ENCODE measurements around the gene OR6J1.
"Not testable (repeated sequence)": the region's sequence is repeated elsewhere in the genome, so short reads cannot be mapped to it uniquely, and the experiment has no call there.

The OR6J1 gene

GRCh38 chr14:22640192-22640591 is 4.0 kb downstream of the OR6J1 start:
- Histone ChIP-seq H3K4me1 (ENCODE audit: control insufficient read depth in 2 of 2, insufficient read depth in 1 of 2, low read depth in 1 of 2, low read length in 2 of 2) (no peaks in the 10 kb centered on the region), H2BK12ac (ENCODE audit: low read length) (no peak overlapping the region), H3K27me3 (ENCODE audit: control insufficient read depth in 3 of 3, insufficient read depth in 3 of 3, low read depth in 1 of 3, low read length in 3 of 3) (peaks cover 0 to 2% (median 0%) of the 10 kb centered on the region in 3 experiments), H2AK5ac (ENCODE audit: low read depth, low read length) (no peak overlapping the region), H2BK120ac (ENCODE audit: low read depth, low read length) (no peak overlapping the region), H3K4ac (ENCODE audit: low read length) (no peak overlapping the region), H3K36me3 (replicated peaks in 1 of 2; ENCODE audit: control insufficient read depth in 2 of 2, insufficient read depth in 2 of 2, low read length in 2 of 2) (no peaks in the 10 kb centered on the region), H4K91ac (ENCODE audit: low read depth, low read length, poor library complexity) (no peak overlapping the region), H3K14ac (ENCODE audit: low read length) (no peak overlapping the region), H2BK15ac (ENCODE audit: low read length) (no peak overlapping the region), H2AFZ (ENCODE audit: low read length) (no peak overlapping the region), H2BK5ac (ENCODE audit: low read length) (no peak overlapping the region), H3K4me2 (ENCODE audit: insufficient read depth, low read length, poor library complexity, severe bottlenecking) (no peak overlapping the region), H3K4me3 (ENCODE audit: low read length in 2 of 2) (no peak overlapping the region), H3K23ac (ENCODE audit: low read depth, low read length, poor library complexity) (no peak overlapping the region), H3K79me1 (ENCODE audit: low read depth, low read length) (no peaks in the 10 kb centered on the region), H4K8ac (ENCODE audit: low read depth, low read length) (no peak overlapping the region), H3K27ac (replicated peaks; ENCODE audit: low read length) (no peak overlapping the region), H3K9ac (ENCODE audit: low read depth, low read length, poor library complexity) (no peak overlapping the region), H3K18ac (ENCODE audit: low read length) (no peak overlapping the region), H3K9me3 (replicated peaks in 1 of 2; ENCODE audit: control insufficient read depth in 2 of 2, insufficient read depth in 1 of 2, low read depth in 1 of 2, low read length in 2 of 2) (no peaks in the 10 kb centered on the region)
- DNase-seq (ENCODE audit: low spot score) = no peak

- not testable (repeated sequence) for H3K14ac ChIP-seq (ENCODE audit: low read length); H3K9ac ChIP-seq (ENCODE audit: low read depth, low read length, poor library complexity); H2BK120ac ChIP-seq (ENCODE audit: low read depth, low read length); H3K36me3 ChIP-seq (replicated peaks in 1 of 2; ENCODE audit: control insufficient read depth in 2 of 2, insufficient read depth in 2 of 2, low read length in 2 of 2); H4K91ac ChIP-seq (ENCODE audit: low read depth, low read length, poor library complexity); H3K9me3 ChIP-seq (replicated peaks in 1 of 2; ENCODE audit: control insufficient read depth in 2 of 2, insufficient read depth in 1 of 2, low read depth in 1 of 2, low read length in 2 of 2); H3K18ac ChIP-seq (ENCODE audit: low read length); H4K8ac ChIP-seq (ENCODE audit: low read depth, low read length); H3K4me3 ChIP-seq (ENCODE audit: low read length in 2 of 2); DNase-seq (ENCODE audit: low spot score); H2BK5ac ChIP-seq (ENCODE audit: low read length); H2AK5ac ChIP-seq (ENCODE audit: low read depth, low read length); H2BK12ac ChIP-seq (ENCODE audit: low read length); H3K23ac ChIP-seq (ENCODE audit: low read depth, low read length, poor library complexity); H2BK15ac ChIP-seq (ENCODE audit: low read length); H2AFZ ChIP-seq (ENCODE audit: low read length); H3K79me1 ChIP-seq (ENCODE audit: low read depth, low read length); H3K4me2 ChIP-seq (ENCODE audit: insufficient read depth, low read length, poor library complexity, severe bottlenecking); H3K4me1 ChIP-seq (ENCODE audit: control insufficient read depth in 2 of 2, insufficient read depth in 1 of 2, low read depth in 1 of 2, low read length in 2 of 2); H3K27ac ChIP-seq (replicated peaks; ENCODE audit: low read length); H3K4ac ChIP-seq (ENCODE audit: low read length); H3K27me3 ChIP-seq (ENCODE audit: control insufficient read depth in 3 of 3, insufficient read depth in 3 of 3, low read depth in 1 of 3, low read length in 3 of 3)
- WGBS, 2 donors (ENCODE audit: extremely low coverage in 2 of 2, insufficient read length in 2 of 2, insufficient replicate concordance in 1 of 2) = no CpG with 5 or more reads among the region's 1 CpG
Observed at GRCh38 chr14:22635980-22636379, 8.2 kb downstream of the OR6J1 start.

GRCh38 chr14:22634233-22634900 is 9.8 kb downstream of the OR6J1 start:
- no peak for DNase-seq (ENCODE audit: low spot score)
- Histone ChIP-seq H3K9me3 (replicated peaks in 1 of 2; ENCODE audit: control insufficient read depth in 2 of 2, insufficient read depth in 1 of 2, low read depth in 1 of 2, low read length in 2 of 2) (no peaks in the 10 kb centered on the region), H2AFZ (ENCODE audit: low read length) (no peak overlapping the region), H3K4me1 (ENCODE audit: control insufficient read depth in 2 of 2, insufficient read depth in 1 of 2, low read depth in 1 of 2, low read length in 2 of 2) (no peaks in the 10 kb centered on the region), H3K27me3 (ENCODE audit: control insufficient read depth in 3 of 3, insufficient read depth in 3 of 3, low read depth in 1 of 3, low read length in 3 of 3) (no peaks in the 10 kb centered on the region), H3K23ac (ENCODE audit: low read depth, low read length, poor library complexity) (no peak overlapping the region), H3K79me1 (ENCODE audit: low read depth, low read length) (no peaks in the 10 kb centered on the region), H2AK5ac (ENCODE audit: low read depth, low read length) (no peak overlapping the region), H2BK12ac (ENCODE audit: low read length) (no peak overlapping the region), H3K27ac (replicated peaks; ENCODE audit: low read length) (no peak overlapping the region), H2BK120ac (ENCODE audit: low read depth, low read length) (no peak overlapping the region), H3K18ac (ENCODE audit: low read length) (no peak overlapping the region), H2BK15ac (ENCODE audit: low read length) (no peak overlapping the region), H3K9ac (ENCODE audit: low read depth, low read length, poor library complexity) (no peak overlapping the region), H3K36me3 (replicated peaks in 1 of 2; ENCODE audit: control insufficient read depth in 2 of 2, insufficient read depth in 2 of 2, low read length in 2 of 2) (no peaks in the 10 kb centered on the region), H3K4ac (ENCODE audit: low read length) (no peak overlapping the region), H4K8ac (ENCODE audit: low read depth, low read length) (no peak overlapping the region), H3K14ac (ENCODE audit: low read length) (no peak overlapping the region), H4K91ac (ENCODE audit: low read depth, low read length, poor library complexity) (no peak overlapping the region), H3K4me3 (ENCODE audit: low read length in 2 of 2) (no peak overlapping the region), H2BK5ac (ENCODE audit: low read length) (no peak overlapping the region), H3K4me2 (ENCODE audit: insufficient read depth, low read length, poor library complexity, severe bottlenecking) (no peak overlapping the region)
- no CpG with 5 or more reads among the region's 8 CpGs for WGBS, 2 donors (ENCODE audit: extremely low coverage in 2 of 2, insufficient read length in 2 of 2, insufficient replicate concordance in 1 of 2)

- Histone ChIP-seq H4K91ac (ENCODE audit: low read depth, low read length, poor library complexity) (no peak overlapping the region), H3K9ac (ENCODE audit: low read depth, low read length, poor library complexity) (no peak overlapping the region), H3K4me2 (ENCODE audit: insufficient read depth, low read length, poor library complexity, severe bottlenecking) (no peak overlapping the region), H3K79me1 (ENCODE audit: low read depth, low read length) (no peaks in the 10 kb centered on the region), H3K14ac (ENCODE audit: low read length) (no peak overlapping the region), H3K4me1 (ENCODE audit: control insufficient read depth in 2 of 2, insufficient read depth in 1 of 2, low read depth in 1 of 2, low read length in 2 of 2) (no peaks in the 10 kb centered on the region), H4K8ac (ENCODE audit: low read depth, low read length) (no peak overlapping the region), H2BK5ac (ENCODE audit: low read length) (no peak overlapping the region), H3K27ac (replicated peaks; ENCODE audit: low read length) (no peak overlapping the region), H2BK15ac (ENCODE audit: low read length) (no peak overlapping the region), H2AFZ (ENCODE audit: low read length) (no peak overlapping the region), H3K9me3 (replicated peaks in 1 of 2; ENCODE audit: control insufficient read depth in 2 of 2, insufficient read depth in 1 of 2, low read depth in 1 of 2, low read length in 2 of 2) (no peaks in the 10 kb centered on the region), H3K4ac (ENCODE audit: low read length) (no peak overlapping the region), H3K23ac (ENCODE audit: low read depth, low read length, poor library complexity) (no peak overlapping the region), H3K18ac (ENCODE audit: low read length) (no peak overlapping the region), H3K36me3 (replicated peaks in 1 of 2; ENCODE audit: control insufficient read depth in 2 of 2, insufficient read depth in 2 of 2, low read length in 2 of 2) (no peaks in the 10 kb centered on the region), H2AK5ac (ENCODE audit: low read depth, low read length) (no peak overlapping the region), H3K4me3 (ENCODE audit: low read length in 2 of 2) (no peak overlapping the region), H2BK12ac (ENCODE audit: low read length) (no peak overlapping the region), H2BK120ac (ENCODE audit: low read depth, low read length) (no peak overlapping the region), H3K27me3 (ENCODE audit: control insufficient read depth in 3 of 3, insufficient read depth in 3 of 3, low read depth in 1 of 3, low read length in 3 of 3) (no peaks in the 10 kb centered on the region)
- no CpG with 5 or more reads among the region's 2 CpGs for WGBS, 2 donors (ENCODE audit: extremely low coverage in 2 of 2, insufficient read length in 2 of 2, insufficient replicate concordance in 1 of 2)
- DNase-seq (ENCODE audit: low spot score) = no peak
Observed at GRCh38 chr14:22630486-22630885, 13.7 kb downstream of the OR6J1 start.
